Measurements from ENCODE around the gene FAM222A. TPM values are rescaled to one million over a fixed set of nuclear protein-coding genes. Genes with fewer than 3 reads are reported as not detected.

Gene FAM222A
- 0.73 and 1.6 TPM in 2 replicates for total RNA-seq

GRCh38 chr12:109713187-109714070 is at the start of gene FAM222A:
TSS of gene FAM222A (plus strand) at chr12:109713825. CDS start at chr12:109744147, 30,322 bp downstream.
- ATAC-seq (ENCODE audit: low read depth): peak; percentile 85
- peaks cover 23% of the 10 kb centered on the region for H3K27me3 Mint-ChIP-seq

GRCh38 chr12:109664402-109664801 is 49.2 kb upstream of the FAM222A start:
- peaks cover 12% of the 10 kb centered on the region for H3K27me3 Mint-ChIP-seq
- H3K4me3 Mint-ChIP-seq: no peak overlapping the region
- no peaks in the 10 kb centered on the region for H3K36me3 Mint-ChIP-seq (ENCODE audit: low read depth)
- DNase-seq: no peak
- no peaks in the 10 kb centered on the region for H3K4me1 Mint-ChIP-seq
- TF ChIP-seq CTCF (IDR thresholded peaks at IDR 0.05): no peak
- H3K9me3 Mint-ChIP-seq: no peaks in the 10 kb centered on the region
- CTCF ChIA-PET: no interaction called here
- no peak for ATAC-seq (ENCODE audit: low read depth)
- intact Hi-C loops (cut with micrococcal nuclease): no loop called here
- H3K27ac Mint-ChIP-seq: no peak overlapping the region
- POLR2A ChIA-PET: no interaction called here

More at GRCh38 chr12:109713187-109714070, at the start of gene FAM222A:
- CTCF ChIA-PET: interaction anchor here (1.0 kb wide), 2 partner anchors 116 to 140 kb away, joined by 3 to 4 read pairs; partner anchors contain the start of genes MMAB and MVK
- Mint-ChIP-seq H3K36me3 (ENCODE audit: low read depth) (no peaks in the 10 kb centered on the region), H3K4me3 (peak within 1 kb of the TSS; percentile 80), H3K27ac (no peak within 1 kb of the TSS), H3K4me1 (peaks cover 12% of the 10 kb centered on the region), H3K9me3 (no peaks in the 10 kb centered on the region)
- POLR2A ChIA-PET: interaction anchor here (1.0 kb wide), 1 partner anchor 140 kb away, joined by 5 read pairs; the partner anchor contains the start of genes MMAB and MVK
- TF ChIP-seq CTCF (IDR thresholded peaks at IDR 0.05): no peak
- peak; percentile 96 for DNase-seq
- intact Hi-C loops (cut with micrococcal nuclease): loop anchor here (1.0 to 10.0 kb wide), 11 partner anchors 62 to 1951 kb away; partner anchors contain the start of genes ATP2A2, GIT2, GLTP and ISCU

- CTCF ChIA-PET: no interaction called here
- Mint-ChIP-seq H3K4me3 (no peak overlapping the region), H3K4me1 (no peaks in the 10 kb centered on the region), H3K27me3 (peaks cover 17% of the 10 kb centered on the region), H3K27ac (no peak overlapping the region), H3K36me3 (ENCODE audit: low read depth) (no peaks in the 10 kb centered on the region), H3K9me3 (no peaks in the 10 kb centered on the region)
- ATAC-seq (ENCODE audit: low read depth): no peak
- intact Hi-C loops (cut with micrococcal nuclease): no loop called here
- DNase-seq: no peak
- no peak for TF ChIP-seq CTCF (IDR thresholded peaks at IDR 0.05)
- POLR2A ChIA-PET: no interaction called here
Observed at GRCh38 chr12:109666068-109666467, 47.6 kb upstream of the FAM222A start.

GRCh38 chr12:109670731-109671130 is 42.9 kb upstream of the FAM222A start:
- no peak for TF ChIP-seq CTCF (IDR thresholded peaks at IDR 0.05)
- ChIA-PET POLR2A (no interaction called here), CTCF (no interaction called here)
- H3K27ac Mint-ChIP-seq: no peak overlapping the region
- DNase-seq (no peak), ATAC-seq (ENCODE audit: low read depth) (no peak)
- H3K27me3 Mint-ChIP-seq: peaks cover 18% of the 10 kb centered on the region
- intact Hi-C loops (cut with micrococcal nuclease): no loop called here
- no peaks in the 10 kb centered on the region for H3K4me1 Mint-ChIP-seq
- H3K4me3 Mint-ChIP-seq: no peak overlapping the region
- no peaks in the 10 kb centered on the region for H3K9me3 Mint-ChIP-seq
- no peaks in the 10 kb centered on the region for H3K36me3 Mint-ChIP-seq (ENCODE audit: low read depth)

GRCh38 chr12:109671502-109671901 is 42.1 kb upstream of the FAM222A start:
- no peaks in the 10 kb centered on the region for H3K9me3 Mint-ChIP-seq
- ChIA-PET CTCF (no interaction called here), POLR2A (no interaction called here)
- no peaks in the 10 kb centered on the region for H3K4me1 Mint-ChIP-seq
- intact Hi-C loops (cut with micrococcal nuclease): no loop called here
- no peak overlapping the region for H3K27ac Mint-ChIP-seq
- ATAC-seq (ENCODE audit: low read depth) (no peak), DNase-seq (no peak)
- no peak for TF ChIP-seq CTCF (IDR thresholded peaks at IDR 0.05)
- H3K4me3 Mint-ChIP-seq: no peak overlapping the region
- no peaks in the 10 kb centered on the region for H3K36me3 Mint-ChIP-seq (ENCODE audit: low read depth)
- peaks cover 14% of the 10 kb centered on the region for H3K27me3 Mint-ChIP-seq

Measured in activated B cell treated with CpG ODN at 0.5 μM for 24 hours (primary cell).